Neural cell (in vitro differentiated cells): ENCODE data around the gene MYLIP. TPM values are rescaled to one million over a fixed set of nuclear protein-coding genes. Genes with fewer than 3 reads are reported as not detected.

Experiments used
- H2AFZ ChIP-seq: fragments of 200-600, 300-800 bp; sonication (generic), shearing (Covaris generic); 2 replicates; pipeline ENCODE4 v1.6.0; 2014; ENCODE audit warnings: low read depth, mild to moderate bottlenecking, antibody characterized with exemption, low read length, moderate library complexity
- H3F3A ChIP-seq: fragments of 200-600 bp; shearing (Covaris generic); 2 replicates; pipeline ENCODE4 v1.6.1; 2016; ENCODE audit warnings: mild to moderate bottlenecking, moderate library complexity, mixed read lengths, antibody characterized with exemption, low read length; ENCODE audit not compliant: insufficient read depth, poor library complexity, severe bottlenecking
- H3K27ac ChIP-seq: fragments of 200-600, 300-800 bp; sonication (generic), shearing (Covaris generic); 2 replicates; pipeline ENCODE4 v1.5.1; 2014; ENCODE audit warnings: mild to moderate bottlenecking, low read length, moderate library complexity
- H3K27me3 ChIP-seq: fragments of 300-800, 200-600 bp; sonication (generic), shearing (Covaris generic); 2 replicates; pipeline ENCODE4 v1.6.0; 2014; ENCODE audit warnings: mild to moderate bottlenecking, low read depth, low read length, moderate library complexity; ENCODE audit not compliant: insufficient read depth
- H3K36me3 ChIP-seq: fragments of 300-800, 200-600 bp; sonication (generic), shearing (Covaris generic); 2 replicates; pipeline ENCODE4 v1.5.1; 2014; ENCODE audit warnings: mild to moderate bottlenecking, antibody characterized with exemption, low read length, moderate library complexity; ENCODE audit not compliant: insufficient read depth
- H3K4me2 ChIP-seq: fragments of 300-800, 200-600 bp; sonication (generic), shearing (Covaris generic); 2 replicates; pipeline ENCODE4 v1.6.0; 2014; ENCODE audit warnings: mild to moderate bottlenecking, low read length
- H3K4me3 ChIP-seq: fragments of 300-800, 200-600 bp; sonication (generic), shearing (Covaris generic); 2 replicates; pipeline ENCODE4 v1.5.1; 2014; ENCODE audit warnings: mild to moderate bottlenecking, low read length, moderate library complexity
- H3K79me2 ChIP-seq: fragments of 200-600 bp; shearing (Covaris generic); replicated peaks from 2 replicates; pipeline ENCODE4 v1.6.0; 2014; ENCODE audit warnings: mild to moderate bottlenecking, low read length, moderate library complexity; ENCODE audit not compliant: insufficient read depth
- H3K9ac ChIP-seq: fragments of 300-800, 200-600 bp; sonication (generic), shearing (Covaris generic); 2 replicates; pipeline ENCODE4 v1.6.1; 2016; ENCODE audit warnings: mild to moderate bottlenecking, low read length, mixed read lengths
- H3K9me2 ChIP-seq: fragments of 200-600 bp; shearing (Covaris generic); 2 replicates; pipeline ENCODE4 v1.6.1; 2016; ENCODE audit warnings: mild to moderate bottlenecking, low read length, mixed read lengths; ENCODE audit not compliant: insufficient read depth
- H3K9me3 ChIP-seq: fragments of 200-600, 300-800 bp; sonication (generic), shearing (Covaris generic); 2 replicates; pipeline ENCODE4 v1.6.1; 2016; ENCODE audit warnings: mild to moderate bottlenecking, mixed run types, low read length, moderate library complexity, mixed read lengths
- H4K20me1 ChIP-seq: fragments of 200-600 bp; shearing (Covaris generic); 2 replicates; pipeline ENCODE4 v1.6.1; 2016; ENCODE audit warnings: mild to moderate bottlenecking, mixed run types; ENCODE audit not compliant: insufficient read depth
- CTCF ChIP-seq: fragments of 450-650 bp; IDR thresholded peaks from 2 replicates; pipeline ENCODE4 v1.5.1; 2014; ENCODE audit warnings: antibody characterized with exemption, mild to moderate bottlenecking, moderate library complexity; ENCODE audit not compliant: poor library complexity, severe bottlenecking
- EP300 ChIP-seq: fragments of 450-650 bp; conservative IDR thresholded peaks from 2 replicates; pipeline ENCODE4 v1.6.1; 2014; ENCODE audit warnings: antibody characterized with exemption, mild to moderate bottlenecking, moderate library complexity; ENCODE audit not compliant: poor library complexity, severe bottlenecking
- EZH2 ChIP-seq: fragments of 200-600, 300-800 bp; shearing (Covaris generic), sonication (generic); IDR thresholded peaks from 2 replicates; pipeline ENCODE4 v1.6.1; 2014; ENCODE audit warnings: antibody characterized with exemption, low read length, borderline replicate concordance, mild to moderate bottlenecking; ENCODE audit not compliant: insufficient read depth, poor library complexity, severe bottlenecking
- MXI1 ChIP-seq: fragments of 450-650 bp; conservative IDR thresholded peaks from 2 replicates; pipeline ENCODE4 v1.6.1; 2014; ENCODE audit warnings: antibody characterized with exemption, mild to moderate bottlenecking; ENCODE audit not compliant: poor library complexity, severe bottlenecking
- POLR2AphosphoS5 ChIP-seq: IDR thresholded peaks from 2 replicates; pipeline ENCODE4 v1.6.1; 2012
- RAD21 ChIP-seq: fragments of 450-650 bp; conservative IDR thresholded peaks from 2 replicates; pipeline ENCODE4 v1.6.1; 2014; ENCODE audit warnings: antibody characterized with exemption, mild to moderate bottlenecking, moderate library complexity
- REST ChIP-seq: IDR thresholded peaks from 2 replicates; pipeline ENCODE4 v1.6.1; 2012; ENCODE audit warnings: borderline replicate concordance
- SMC3 ChIP-seq: fragments of 450-650 bp; conservative IDR thresholded peaks from 2 replicates; pipeline ENCODE4 v1.6.1; 2014; ENCODE audit warnings: antibody characterized with exemption, mild to moderate bottlenecking, moderate library complexity; ENCODE audit not compliant: poor library complexity
- TAF1 ChIP-seq: IDR thresholded peaks from 2 replicates; pipeline ENCODE4 v1.6.1; 2012; ENCODE audit warnings: low read depth
- polyA plus RNA-seq: library from polyadenylated mRNA; depleted of rRNA; stranded (reverse); fragments of >200 nt; gene quantifications from 2 replicates; pipeline ENCODE4 v1.2.3, GENCODE V29; 2014

Gene MYLIP
- polyA plus RNA-seq, 1 donor from 2014 or later, result 8.1 TPM

GRCh38 chr6:16134430-16134829 lies 5.5 kb downstream of the MYLIP start:
- H3K9ac ChIP-seq, result no peak overlapping the region
- no peaks in the 10 kb centered on the region for H3K9me2 ChIP-seq
- no peak overlapping the region for H3K4me3 ChIP-seq
- no peaks in the 10 kb centered on the region for H3K79me2 ChIP-seq
- no peak for TF ChIP-seq CTCF
- no peak for TF ChIP-seq EP300
- no peak for TF ChIP-seq REST
- TF ChIP-seq MXI1, result no peak
- no peak for TF ChIP-seq POLR2AphosphoS5
- TF ChIP-seq EZH2, result no peak
- no peak for TF ChIP-seq SMC3
- TF ChIP-seq RAD21, result no peak
- no peak for TF ChIP-seq TAF1
- H3K9me3 ChIP-seq, result no peaks in the 10 kb centered on the region
- H2AFZ ChIP-seq, result no peak overlapping the region
- peaks cover 10% of the 10 kb centered on the region for H3K27me3 ChIP-seq
- no peak overlapping the region for H3K27ac ChIP-seq
- no peaks in the 10 kb centered on the region for H4K20me1 ChIP-seq
- no peak overlapping the region for H3K4me2 ChIP-seq
- H3K36me3 ChIP-seq, result no peaks in the 10 kb centered on the region
- H3F3A ChIP-seq, result no peaks in the 10 kb centered on the region

GRCh38 chr6:16135066-16135465 lies 6.2 kb downstream of the MYLIP start:
- no peak overlapping the region for H3K27ac ChIP-seq
- TF ChIP-seq EP300, result no peak
- no peak for TF ChIP-seq REST
- no peak for TF ChIP-seq CTCF
- TF ChIP-seq EZH2, result no peak
- TF ChIP-seq POLR2AphosphoS5, result no peak
- TF ChIP-seq RAD21, result no peak
- no peak for TF ChIP-seq TAF1
- TF ChIP-seq MXI1, result no peak
- no peak for TF ChIP-seq SMC3
- H3K4me3 ChIP-seq, result no peak overlapping the region
- no peaks in the 10 kb centered on the region for H3K79me2 ChIP-seq
- H3K9me2 ChIP-seq, result no peaks in the 10 kb centered on the region
- H3K27me3 ChIP-seq, result peaks cover 5% of the 10 kb centered on the region
- H3K9me3 ChIP-seq, result no peaks in the 10 kb centered on the region
- no peaks in the 10 kb centered on the region for H4K20me1 ChIP-seq
- no peaks in the 10 kb centered on the region for H3F3A ChIP-seq
- H3K36me3 ChIP-seq, result no peaks in the 10 kb centered on the region
- no peak overlapping the region for H2AFZ ChIP-seq
- no peak overlapping the region for H3K4me2 ChIP-seq
- H3K9ac ChIP-seq, result no peak overlapping the region
